Hematopoietic multipotent progenitor cell treated with erythropoietin and hydrocortisone succinate and interleukin-3 and kit ligand, for 4 days (in vitro differentiated cells): ENCODE measurements around the gene TYK2.
A peak's percentile ranks its signal among the peaks of the same experiment; 100 is the strongest.
"Not testable (repeated sequence)": the region's sequence is repeated elsewhere in the genome, so short reads cannot be mapped to it uniquely, and the experiment has no call there.

Experiments used
- DNase-seq: peaks from one replicate; pipeline ENCODE4 v3.0.0-alpha.2; 2015

Gene TYK2

DNA sequence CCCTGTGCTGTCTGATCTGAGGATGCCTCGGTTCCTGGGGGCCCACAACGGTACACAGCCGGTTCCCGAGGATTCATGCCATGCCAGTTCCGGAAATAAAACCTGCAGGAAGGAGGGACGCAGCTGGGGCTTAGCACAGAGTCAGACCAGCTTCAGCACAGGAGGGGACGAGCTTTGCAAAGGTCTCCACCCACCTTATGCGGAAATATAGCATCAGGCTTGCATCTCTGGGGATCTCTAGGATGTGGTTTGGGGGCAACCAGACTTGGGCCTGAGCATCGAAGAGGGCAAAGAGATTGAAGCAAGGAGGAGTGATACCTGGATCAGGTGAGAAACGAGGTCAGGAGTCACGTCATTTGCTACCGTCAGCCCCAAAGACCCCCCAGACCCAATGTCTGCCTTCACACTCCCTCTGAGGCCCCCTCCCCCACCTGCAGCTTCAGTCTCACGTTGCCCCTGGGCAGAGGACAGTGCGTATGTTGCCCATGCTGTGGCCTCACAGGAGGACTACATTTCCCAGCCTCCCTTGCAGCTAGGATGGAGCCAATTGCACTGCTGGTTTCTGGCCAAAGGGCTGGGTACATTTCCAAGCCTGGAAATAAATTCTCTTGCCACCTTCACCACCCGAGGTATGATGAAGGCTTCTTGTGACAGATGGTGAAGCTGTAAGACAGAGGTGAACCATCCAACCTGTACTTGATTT lies 12.1 kb downstream of the TYK2 start:
- DNase-seq: peak; percentile 35

- DNase-seq: not testable (repeated sequence)
Measured at GRCh38 chr19:10366950-10367512, 13.3 kb downstream of the TYK2 start.

- DNase-seq: no peak
Measured at GRCh38 chr19:10365518-10365917, 14.9 kb downstream of the TYK2 start.

GRCh38 chr19:10364644-10365043 lies 15.7 kb downstream of the TYK2 start:
- DNase-seq: no peak

GRCh38 chr19:10363789-10364281 lies 16.5 kb downstream of the TYK2 start:
- DNase-seq: no peak

DNA sequence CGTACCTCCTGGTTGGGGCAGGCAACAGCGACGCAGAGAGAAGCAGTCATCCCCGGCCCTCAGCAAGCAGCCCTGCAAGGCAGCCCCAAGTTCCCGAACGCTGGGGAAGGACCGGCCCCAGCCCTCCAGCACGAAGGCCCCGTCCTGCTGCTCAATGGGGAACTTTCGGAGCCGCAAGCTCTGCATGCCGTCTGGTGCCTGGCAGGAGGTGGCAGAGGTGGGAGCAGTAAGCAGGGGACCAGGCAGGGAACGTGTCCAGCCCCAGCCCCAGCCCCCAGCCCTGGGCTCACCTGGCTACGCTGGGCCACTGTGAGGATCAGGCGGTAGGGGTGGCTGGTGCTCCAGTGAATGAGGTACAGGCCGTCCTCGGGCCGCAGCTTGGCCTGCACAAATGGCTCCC lies 18.1 kb downstream of the TYK2 start:
- DNase-seq: no peak

DNA sequence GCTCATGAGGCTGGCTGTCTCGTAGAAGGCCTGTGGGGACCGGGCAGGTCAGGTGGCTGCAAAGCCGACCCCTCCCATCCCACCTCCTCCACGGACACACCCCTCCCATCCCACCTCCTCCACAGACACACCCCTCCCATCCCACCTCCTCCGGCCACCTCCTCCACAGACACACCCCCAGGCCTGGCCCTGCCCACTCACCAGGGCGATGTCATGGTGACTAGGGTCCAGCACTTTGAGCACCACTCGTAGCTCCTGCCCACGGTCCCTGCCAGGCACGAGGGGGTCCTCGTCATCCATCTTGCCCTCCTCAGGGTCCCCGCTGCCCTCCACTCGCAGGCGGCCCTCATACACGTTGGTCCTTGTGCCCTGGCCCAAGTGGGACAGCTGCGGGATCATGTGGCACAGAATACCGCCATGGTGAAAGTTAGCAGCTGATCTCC lies 18.8 kb downstream of the TYK2 start:
- DNase-seq: no peak

DNA sequence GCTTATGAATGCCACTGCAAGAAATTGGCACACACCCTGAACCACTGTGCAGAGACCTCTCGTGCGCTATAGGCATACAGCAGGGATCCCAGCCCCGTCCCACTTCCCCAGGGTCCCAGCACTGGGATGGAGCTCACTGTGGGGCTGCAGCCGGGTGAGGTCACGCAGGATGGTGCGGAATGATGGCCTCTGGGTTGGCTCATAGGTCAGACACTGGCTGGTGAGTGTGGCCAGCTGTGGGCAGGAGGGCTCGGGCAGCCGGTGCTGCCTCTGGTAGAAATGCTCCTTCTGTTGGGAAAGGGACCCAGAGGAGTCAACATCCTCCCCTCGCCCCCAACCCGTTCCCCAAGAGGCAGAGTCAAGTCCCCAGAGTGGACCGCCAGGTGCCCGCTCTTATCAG lies 23.9 kb downstream of the TYK2 start:
- no peak for DNase-seq

- DNase-seq: peak; percentile 73
Measured at GRCh38 chr19:10353793-10354391, 26.5 kb downstream of the TYK2 start.

DNA sequence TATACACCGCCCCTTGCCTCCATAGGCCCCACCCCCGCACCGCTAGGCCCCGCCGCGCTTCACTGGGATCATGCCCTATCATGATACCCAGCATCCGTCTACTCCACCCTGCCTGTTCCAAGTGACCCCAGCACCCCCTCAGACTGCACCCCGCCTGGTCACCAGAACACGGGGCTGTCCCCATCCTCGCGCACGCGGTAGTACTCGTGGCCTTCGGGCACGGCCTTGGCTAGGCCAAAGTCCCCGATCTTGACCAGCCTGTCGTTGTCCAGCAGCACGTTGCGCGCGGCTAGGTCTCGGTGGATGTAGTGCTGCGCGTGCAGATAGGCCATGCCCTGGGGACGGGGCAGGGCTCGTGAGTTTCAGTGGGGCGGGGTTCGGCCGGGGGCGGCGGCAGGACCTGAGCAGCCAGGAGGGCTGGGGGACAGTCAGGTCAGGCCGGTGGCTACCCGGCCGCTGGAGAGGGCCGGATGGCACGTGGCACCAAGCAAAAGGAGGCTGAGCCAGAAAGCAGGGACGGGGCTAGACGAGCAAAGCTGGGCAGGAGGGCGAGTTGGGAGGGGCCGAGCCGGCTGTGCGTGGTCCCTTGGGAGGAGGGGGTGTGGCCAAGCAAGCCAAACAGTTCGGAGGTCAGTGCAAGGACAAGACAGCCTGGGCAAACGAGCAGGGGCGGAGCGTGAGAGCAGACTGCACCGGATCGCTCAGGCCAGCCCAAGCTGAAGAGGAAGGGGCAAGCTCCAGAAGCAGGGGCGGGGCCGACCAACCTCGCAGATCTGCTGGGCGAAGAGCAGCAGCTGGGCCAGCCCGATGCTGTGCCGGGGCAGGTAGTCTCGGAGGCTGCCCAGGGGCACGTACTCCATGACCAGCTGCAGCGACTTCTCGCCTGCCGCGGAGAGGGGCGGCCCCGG lies 27.4 kb downstream of the TYK2 start:
- DNase-seq: no peak

DNA sequence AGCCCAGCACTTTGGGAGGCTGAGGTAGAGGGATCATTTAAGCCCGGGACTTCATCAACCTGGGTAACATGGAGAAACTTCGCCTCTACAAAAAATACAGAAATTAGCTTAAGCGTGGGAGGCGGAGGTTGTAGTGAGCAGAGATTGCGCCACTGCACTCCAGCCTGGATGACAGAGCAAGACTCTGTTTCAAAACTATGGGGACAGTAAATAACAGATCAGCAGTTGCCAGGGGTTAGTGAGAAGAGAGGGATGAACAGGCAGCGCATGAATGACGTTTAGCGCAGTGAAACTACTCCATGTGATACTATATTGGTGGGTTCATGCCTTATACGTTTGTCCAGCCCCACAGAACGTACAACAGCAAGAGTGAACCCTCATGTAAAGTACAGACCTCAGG lies 33.9 kb downstream of the TYK2 start:
- peak; percentile 47 for DNase-seq

GRCh38 chr19:10344780-10345179 lies 35.6 kb downstream of the TYK2 start:
- no peak for DNase-seq

- DNase-seq: no peak
Measured at GRCh38 chr19:10343495-10343894, 36.9 kb downstream of the TYK2 start.

DNA sequence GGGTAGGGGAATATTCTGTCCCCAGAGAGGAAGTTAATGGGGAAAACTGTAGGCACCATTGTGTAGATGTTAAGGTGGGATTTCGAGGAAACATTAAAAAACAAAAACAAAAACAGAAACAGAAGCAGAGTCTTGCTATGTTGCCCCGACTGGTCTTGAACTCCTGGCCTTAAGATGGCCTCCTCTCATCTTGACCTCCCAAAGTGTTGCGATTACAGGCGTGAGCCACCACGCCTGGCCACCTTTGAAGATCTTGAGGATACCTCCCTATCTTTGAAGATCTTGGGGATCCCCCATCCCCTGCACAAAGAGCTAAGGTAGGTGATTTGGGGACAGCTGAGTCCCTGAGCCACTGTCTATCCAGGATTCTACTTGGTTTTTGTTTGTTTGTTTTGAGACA lies 40.4 kb downstream of the TYK2 start:
- DNase-seq: no peak

- DNase-seq: peak; percentile 87
Measured at GRCh38 chr19:10339380-10339960, 40.9 kb downstream of the TYK2 start, which contains the start of gene ICAM3. Gene ICAM3 (minus strand): TSS chr19:10339624. CDS start chr19:10339614, 10 bp downstream.

GRCh38 chr19:10338940-10339339 lies 41.4 kb downstream of the TYK2 start:
- DNase-seq: no peak

DNA sequence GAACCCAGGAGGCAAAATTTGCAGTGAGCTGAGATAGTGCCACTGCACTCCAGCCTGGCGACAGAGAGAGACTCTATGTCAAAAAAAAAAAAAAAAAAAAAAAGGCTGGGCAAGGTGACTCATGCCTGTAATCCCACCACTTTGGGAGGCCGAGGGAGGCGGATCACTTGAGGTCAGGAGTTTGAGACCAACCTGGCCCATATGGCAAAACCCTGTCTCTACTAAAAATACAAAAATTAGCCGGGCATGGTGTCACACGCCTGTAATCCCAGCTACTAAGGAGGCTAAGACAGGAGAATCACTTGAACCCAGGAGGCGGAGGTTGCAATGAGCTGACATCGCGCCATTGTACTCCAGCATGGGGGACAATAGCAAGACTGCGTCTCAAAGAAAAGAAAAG lies 43.6 kb downstream of the TYK2 start:
- DNase-seq: not testable (repeated sequence)

- DNase-seq: no peak
Measured at GRCh38 chr19:10335352-10335985, 44.9 kb downstream of the TYK2 start.

GRCh38 chr19:10334588-10335351 lies 45.6 kb downstream of the TYK2 start:
- peak; percentile 77 for DNase-seq

- no peak for DNase-seq
Measured at GRCh38 chr19:10333758-10334587, 46.4 kb downstream of the TYK2 start.
